Measurements from ENCODE around the gene SDHD. TPM values are rescaled to one million over a fixed set of nuclear protein-coding genes. Genes with fewer than 3 reads are reported as not detected.
"Not testable (repeated sequence)": the region's sequence is repeated elsewhere in the genome, so short reads cannot be mapped to it uniquely, and the experiment has no call there.

The SDHD gene
- polyA plus RNA-seq, 1 donor from 2014 or later = 142 TPM

GRCh38 chr11:112082729-112083128 is 3.9 kb upstream of the SDHD start:
- peak overlapping the region in 2 of 3 donors; percentile 38 to 85 for H3K27ac Mint-ChIP-seq

GRCh38 chr11:112085822-112086421 is 751 bp upstream of the SDHD start:
- H3K9me3 Mint-ChIP-seq = peaks cover 0 to 1% (median 0%) of the 10 kb centered on the region in 3 donors
- H3K4me3 Mint-ChIP-seq = peak overlapping the region; percentile 88 to 100 (median 100)
- H3K36me3 Mint-ChIP-seq = peaks cover 14% of the 10 kb centered on the region
- peak overlapping the region; percentile 75 to 99 (median 99) for H3K27ac Mint-ChIP-seq
- no peaks in the 10 kb centered on the region for H3K27me3 Mint-ChIP-seq
- H3K4me1 Mint-ChIP-seq = peaks cover 19 to 43% (median 37%) of the 10 kb centered on the region in 3 donors

More at GRCh38 chr11:112082729-112083128, 3.9 kb upstream of the SDHD start:
- H3K36me3 Mint-ChIP-seq = peaks cover 2% of the 10 kb centered on the region
- peaks cover 0 to 1% (median 0%) of the 10 kb centered on the region in 3 donors for H3K9me3 Mint-ChIP-seq
- peaks cover 6 to 28% (median 24%) of the 10 kb centered on the region in 3 donors for H3K4me1 Mint-ChIP-seq
- no peak overlapping the region for H3K4me3 Mint-ChIP-seq
- H3K27me3 Mint-ChIP-seq = no peaks in the 10 kb centered on the region

- Mint-ChIP-seq H3K27me3 (no peaks in the 10 kb centered on the region), H3K27ac (peak overlapping the region; percentile 75 to 99 (median 99)), H3K4me3 (peak overlapping the region; percentile 88 to 100 (median 100)), H3K4me1 (peaks cover 19 to 42% (median 39%) of the 10 kb centered on the region in 3 donors), H3K36me3 (peaks cover 22% of the 10 kb centered on the region), H3K9me3 (peaks cover 0 to 1% (median 0%) of the 10 kb centered on the region in 3 donors)
Observed at GRCh38 chr11:112087212-112087611, 539 bp downstream of the SDHD start.

DNA sequence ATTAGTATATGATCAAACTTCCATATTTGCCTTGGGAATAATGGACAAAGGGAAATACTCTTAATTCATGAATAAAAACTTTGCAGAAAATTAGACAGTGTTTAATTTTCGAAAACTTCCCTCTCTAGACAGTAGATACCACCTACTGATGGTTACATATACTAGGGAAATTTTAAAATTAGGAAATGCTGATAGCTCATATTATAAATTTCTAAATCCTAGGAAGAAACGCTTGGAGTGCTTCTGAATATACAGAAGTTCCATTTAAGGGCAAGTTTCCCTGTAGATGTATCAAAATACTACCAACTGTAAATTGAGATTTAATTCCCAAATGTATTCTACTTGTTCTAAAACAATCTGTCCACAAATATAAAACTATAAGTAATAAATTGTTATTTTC is 8.6 kb downstream of the SDHD start:
- H3K9me3 Mint-ChIP-seq, H3K27ac Mint-ChIP-seq, H3K27me3 Mint-ChIP-seq, H3K4me3 Mint-ChIP-seq, H3K4me1 Mint-ChIP-seq: not testable (repeated sequence)
- peaks cover 15% of the 10 kb centered on the region for H3K36me3 Mint-ChIP-seq

GRCh38 chr11:112096194-112096593 is 9.5 kb downstream of the SDHD start:
- H3K9me3 Mint-ChIP-seq = no peaks in the 10 kb centered on the region
- peaks cover 15% of the 10 kb centered on the region for H3K36me3 Mint-ChIP-seq
- H3K4me1 Mint-ChIP-seq = peaks cover 0 to 7% (median 3%) of the 10 kb centered on the region in 3 donors
- H3K27ac Mint-ChIP-seq = no peak overlapping the region
- no peaks in the 10 kb centered on the region for H3K27me3 Mint-ChIP-seq
- no peak overlapping the region for H3K4me3 Mint-ChIP-seq

- peaks cover 5% of the 10 kb centered on the region for H3K36me3 Mint-ChIP-seq
- peak overlapping the region in 1 of 3 donors; percentile 90 for H3K27ac Mint-ChIP-seq
- no peaks in the 10 kb centered on the region for H3K27me3 Mint-ChIP-seq
- no peak overlapping the region for H3K4me3 Mint-ChIP-seq
- H3K9me3 Mint-ChIP-seq = no peaks in the 10 kb centered on the region
- peaks cover 0 to 4% (median 0%) of the 10 kb centered on the region in 3 donors for H3K4me1 Mint-ChIP-seq
Observed at GRCh38 chr11:112097734-112098528, 11.3 kb downstream of the SDHD start.

GRCh38 chr11:112100462-112100861 is 13.8 kb downstream of the SDHD start:
- H3K4me3 Mint-ChIP-seq = no peak overlapping the region
- H3K9me3 Mint-ChIP-seq = no peaks in the 10 kb centered on the region
- H3K4me1 Mint-ChIP-seq = no peaks in the 10 kb centered on the region
- H3K36me3 Mint-ChIP-seq = peaks cover 2% of the 10 kb centered on the region
- no peaks in the 10 kb centered on the region for H3K27me3 Mint-ChIP-seq
- H3K27ac Mint-ChIP-seq = no peak overlapping the region

DNA sequence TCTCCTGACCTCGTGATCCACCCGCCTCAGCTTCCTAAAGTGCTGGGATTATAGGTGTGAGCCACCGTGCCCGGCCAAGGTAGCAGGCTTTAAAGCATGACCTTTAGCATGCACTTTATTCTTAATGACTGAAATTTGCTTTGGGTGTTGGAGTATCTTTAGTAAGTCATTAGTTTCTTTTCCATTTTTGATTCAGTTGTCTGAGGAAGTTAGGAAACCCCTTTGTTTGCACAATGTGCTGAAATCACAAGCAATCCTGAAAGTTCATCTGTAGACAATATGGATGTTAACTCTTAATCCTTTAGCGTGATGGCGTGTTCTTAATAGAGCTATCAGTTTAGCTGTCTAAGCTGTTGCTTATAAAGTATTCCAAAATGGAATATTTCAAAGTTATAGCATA is 16.8 kb downstream of the SDHD start:
- peaks cover 2% of the 10 kb centered on the region for H3K36me3 Mint-ChIP-seq
- no peaks in the 10 kb centered on the region for H3K9me3 Mint-ChIP-seq
- H3K4me3 Mint-ChIP-seq = no peak overlapping the region

DNA sequence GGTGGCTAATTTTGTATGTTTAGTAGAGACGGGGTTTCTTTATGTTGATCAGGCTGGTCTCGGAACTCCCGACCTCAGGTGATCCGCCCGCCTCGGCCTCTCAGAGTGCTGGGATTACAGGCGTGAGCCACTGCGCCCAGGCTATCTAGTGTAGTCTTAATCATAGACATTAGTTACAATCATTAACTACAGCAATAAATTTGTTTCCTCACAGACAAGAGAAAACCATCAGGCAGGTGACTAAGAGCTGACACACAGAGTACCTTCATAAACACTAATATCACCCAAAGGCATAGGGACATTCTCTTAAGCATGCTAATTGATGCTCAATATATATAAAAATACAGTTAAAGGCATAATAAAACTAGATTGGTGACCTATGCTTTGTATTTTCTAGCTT is 19.4 kb downstream of the SDHD start:
- peaks cover 2% of the 10 kb centered on the region for H3K36me3 Mint-ChIP-seq
- peaks cover 0 to 4% (median 0%) of the 10 kb centered on the region in 3 donors for H3K9me3 Mint-ChIP-seq
- no peaks in the 10 kb centered on the region for H3K4me1 Mint-ChIP-seq
- H3K27me3 Mint-ChIP-seq = no peaks in the 10 kb centered on the region
- no peak overlapping the region for H3K27ac Mint-ChIP-seq
- no peak overlapping the region for H3K4me3 Mint-ChIP-seq

More for the DNA sequence above, 16.8 kb downstream of the SDHD start:
- no peak overlapping the region for H3K27ac Mint-ChIP-seq
- no peaks in the 10 kb centered on the region for H3K27me3 Mint-ChIP-seq
- H3K4me1 Mint-ChIP-seq = no peaks in the 10 kb centered on the region

DNA sequence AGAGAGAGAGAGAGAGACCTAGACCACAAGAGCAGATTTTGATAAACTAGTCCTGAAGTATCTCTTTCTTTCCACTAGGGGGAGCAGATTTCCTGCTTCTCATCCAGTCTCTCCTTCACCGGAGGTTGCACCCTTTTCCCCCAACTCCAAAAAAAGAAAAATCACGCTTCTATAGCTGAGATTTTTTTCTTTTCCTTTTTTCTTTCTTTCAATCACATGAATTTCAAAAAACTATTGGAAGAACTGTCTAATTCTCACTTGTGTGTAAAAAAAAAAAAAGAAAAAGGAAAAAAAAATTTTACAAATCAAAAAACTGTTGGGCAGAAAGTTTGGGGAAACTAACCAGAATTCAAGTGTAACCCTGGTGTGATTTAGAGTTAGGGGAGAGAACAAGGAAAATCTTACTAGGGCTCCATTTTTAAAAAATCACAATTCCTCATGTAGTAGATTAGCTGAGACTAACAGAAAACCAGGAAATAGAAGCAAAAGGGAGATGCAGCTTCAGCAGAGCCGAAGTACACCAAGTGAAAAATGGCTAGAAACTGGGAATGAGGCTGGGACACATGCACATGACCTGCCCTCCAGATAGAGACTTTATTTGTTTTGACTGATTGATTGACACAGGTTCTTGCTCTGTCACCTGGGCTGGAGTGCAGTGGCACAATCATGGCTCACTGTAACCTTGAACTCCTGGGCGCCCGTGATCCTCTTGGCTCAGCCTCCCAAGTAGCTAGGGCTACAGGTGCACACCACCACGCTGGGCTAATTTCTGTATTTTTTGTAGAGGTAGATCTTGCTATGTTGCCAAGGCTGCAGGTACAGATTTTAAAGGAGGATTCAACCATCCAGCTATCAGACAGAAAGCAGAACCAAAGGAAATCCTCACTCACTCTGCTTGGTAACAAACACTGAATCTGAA is 27.1 kb downstream of the SDHD start:
- no peaks in the 10 kb centered on the region for H3K27me3 Mint-ChIP-seq
- H3K27ac Mint-ChIP-seq = peak overlapping the region in 1 of 3 donors; percentile 8
- peaks cover 0 to 4% (median 0%) of the 10 kb centered on the region in 3 donors for H3K4me1 Mint-ChIP-seq
- peaks cover 1% of the 10 kb centered on the region for H3K36me3 Mint-ChIP-seq
- H3K4me3 Mint-ChIP-seq = no peak overlapping the region
- peaks cover 0 to 4% (median 0%) of the 10 kb centered on the region in 3 donors for H3K9me3 Mint-ChIP-seq

DNA sequence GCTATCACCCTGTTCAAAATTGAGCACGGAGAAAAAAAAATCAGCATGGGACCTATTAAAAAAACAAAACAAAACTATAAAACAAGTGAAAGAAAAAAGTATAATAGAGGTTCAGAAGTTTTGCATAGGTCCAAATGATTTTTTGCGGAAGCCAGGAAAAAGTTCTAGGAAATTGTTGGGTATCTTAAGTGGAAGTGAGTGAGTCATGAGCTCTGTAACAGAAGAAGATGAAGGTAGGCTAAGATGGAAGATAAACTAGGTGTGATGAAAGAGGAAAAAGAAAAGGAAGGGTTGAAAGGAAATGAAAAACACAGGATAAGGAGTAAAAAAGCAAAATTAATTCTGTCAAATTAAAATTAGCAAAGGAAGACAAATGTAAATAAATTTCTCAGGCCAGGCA is 27.8 kb downstream of the SDHD start:
- Mint-ChIP-seq H3K27ac (peak overlapping the region in 1 of 3 donors; percentile 8), H3K4me1 (peaks cover 0 to 4% (median 0%) of the 10 kb centered on the region in 3 donors), H3K36me3 (peaks cover 1% of the 10 kb centered on the region), H3K4me3 (no peak overlapping the region), H3K9me3 (peaks cover 0 to 4% (median 0%) of the 10 kb centered on the region in 3 donors), H3K27me3 (no peaks in the 10 kb centered on the region)

DNA sequence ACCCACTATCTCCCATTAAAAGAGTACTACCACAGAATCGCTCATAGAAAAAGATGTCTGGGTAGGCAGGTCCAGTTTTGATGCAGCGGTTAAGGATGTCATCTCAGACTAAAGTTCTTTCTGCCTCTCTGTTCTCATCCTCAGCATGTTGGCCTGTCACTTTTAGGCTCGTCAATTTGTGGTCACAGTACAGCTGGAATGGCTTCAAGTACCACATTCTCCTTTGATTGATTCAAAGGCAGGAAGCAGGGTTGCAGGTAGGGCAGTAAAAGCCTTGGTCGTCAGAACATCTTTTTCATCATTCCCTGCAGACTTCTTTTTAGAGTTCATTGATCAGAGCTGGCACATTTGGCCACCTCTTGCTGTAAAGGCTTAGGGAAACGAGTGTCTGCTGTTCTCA is 28.7 kb downstream of the SDHD start:
- H3K36me3 Mint-ChIP-seq = peaks cover 1% of the 10 kb centered on the region
- peak overlapping the region in 1 of 3 donors; percentile 10 for H3K27ac Mint-ChIP-seq
- peaks cover 0 to 3% (median 0%) of the 10 kb centered on the region in 3 donors for H3K9me3 Mint-ChIP-seq
- no peaks in the 10 kb centered on the region for H3K27me3 Mint-ChIP-seq
- H3K4me3 Mint-ChIP-seq = no peak overlapping the region
- peaks cover 1 to 6% (median 4%) of the 10 kb centered on the region in 3 donors for H3K4me1 Mint-ChIP-seq

- Mint-ChIP-seq H3K9me3 (no peaks in the 10 kb centered on the region), H3K27ac (no peak overlapping the region), H3K4me3 (no peak overlapping the region), H3K27me3 (no peaks in the 10 kb centered on the region), H3K4me1 (peaks cover 4 to 8% (median 6%) of the 10 kb centered on the region in 3 donors), H3K36me3 (no peaks in the 10 kb centered on the region)
Observed at GRCh38 chr11:112118176-112118575, 31.5 kb downstream of the SDHD start.

GRCh38 chr11:112121981-112122615 is 35.4 kb downstream of the SDHD start:
- Mint-ChIP-seq H3K27me3 (no peaks in the 10 kb centered on the region), H3K4me3 (no peak overlapping the region)

More at GRCh38 chr11:112121981-112122615, 35.4 kb downstream of the SDHD start:
- Mint-ChIP-seq H3K36me3 (peaks cover 5% of the 10 kb centered on the region), H3K9me3 (no peaks in the 10 kb centered on the region), H3K27ac (no peak overlapping the region), H3K4me1 (peaks cover 4 to 6% (median 5%) of the 10 kb centered on the region in 3 donors)

Measured in IgD-negative memory B cell (primary cell).